Large intestine (tissue), 3 donors: Measurements from ENCODE around the gene NPTX1. TPM values are rescaled to one million over a fixed set of nuclear protein-coding genes. Genes with fewer than 3 reads are reported as not detected.

Experiments used
- DNase-seq, 2 donors: peaks; one replicate each; pipeline versions ENCODE4 v3.0.0 to v3.0.0-alpha.2; 2013
- H3K27ac ChIP-seq: one replicate; pipeline ENCODE4 v1.5.1; 2013; ENCODE audit warnings: low read length
- H3K27me3 ChIP-seq: 2 replicates; pipeline ENCODE4 v1.6.1; 2013; ENCODE audit warnings: low read length; ENCODE audit not compliant: control insufficient read depth, insufficient read depth
- H3K36me3 ChIP-seq: 2 replicates; pipeline ENCODE4 v1.6.1; 2013; ENCODE audit warnings: low read length; ENCODE audit not compliant: control insufficient read depth, insufficient read depth
- H3K4me1 ChIP-seq: one replicate; pipeline ENCODE4 v1.6.1; 2013; ENCODE audit warnings: low read length; ENCODE audit not compliant: control insufficient read depth, insufficient read depth
- H3K4me3 ChIP-seq: one replicate; pipeline ENCODE4 v1.5.1; 2013; ENCODE audit warnings: low read length
- H3K9me3 ChIP-seq: one replicate; pipeline ENCODE4 v1.6.1; 2013; ENCODE audit warnings: mild to moderate bottlenecking, low read depth, low read length, moderate library complexity; ENCODE audit not compliant: control insufficient read depth
- WGBS: methylation state at CpG from one replicate; pipeline ENCODE4 v1.1.5; 2013; ENCODE audit warnings: low lambda C conversion rate; ENCODE audit not compliant: insufficient coverage; 5-methylcytosine and 5-hydroxymethylcytosine counted together
- polyA plus RNA-seq: library from polyadenylated mRNA; unstranded; fragments of 120-200 nt; gene quantifications from one replicate; pipeline ENCODE4 v1.2.1, GENCODE V29; 2013

Gene NPTX1
- polyA plus RNA-seq, 1 donor = 1.3 TPM

DNA sequence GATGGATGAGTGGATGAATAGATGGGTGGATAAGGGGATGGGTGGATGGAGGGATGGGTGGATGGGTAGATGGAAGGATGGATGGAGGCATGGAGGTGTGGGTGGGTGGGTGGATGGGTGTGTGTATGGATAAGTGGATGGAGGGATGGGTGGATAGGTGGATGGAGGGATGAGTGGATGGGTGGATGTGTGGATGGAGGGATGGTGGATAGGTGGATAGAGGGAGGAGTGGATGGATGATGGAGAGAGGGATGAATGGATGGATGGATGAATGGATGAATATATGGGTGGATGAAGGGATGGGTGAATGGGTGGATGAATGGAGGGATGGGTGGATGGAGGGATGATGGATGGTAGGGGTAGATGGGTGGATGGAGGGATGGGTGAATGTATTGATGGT is 27.5 kb upstream of the NPTX1 start:
- Histone ChIP-seq H3K4me3 (no peak overlapping the region), H3K9me3 (no peaks in the 10 kb centered on the region), H3K4me1 (no peaks in the 10 kb centered on the region), H3K36me3 (no peaks in the 10 kb centered on the region), H3K27me3 (peaks cover 37% of the 10 kb centered on the region), H3K27ac (no peak overlapping the region)
- no peak for DNase-seq

DNA sequence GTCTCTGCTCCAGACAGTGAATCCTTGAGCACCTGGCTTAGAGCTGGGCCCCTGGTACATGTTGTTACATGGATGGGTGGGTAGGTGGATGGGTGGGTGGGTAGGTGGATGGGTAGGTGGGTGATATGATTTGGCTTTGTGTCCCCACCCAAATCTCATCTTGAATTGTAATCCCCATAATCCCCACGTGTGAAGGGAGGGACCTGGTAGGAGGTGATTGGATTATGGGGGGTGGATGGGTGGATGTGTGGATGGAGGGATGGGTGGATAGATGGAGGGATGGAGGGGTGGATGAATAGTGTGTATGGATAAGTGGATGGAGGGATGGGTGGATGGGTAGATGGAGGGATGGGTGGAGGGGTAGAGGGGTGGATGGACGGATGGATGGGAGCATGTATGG is 26.6 kb upstream of the NPTX1 start:
- DNase-seq = no peak
- no peaks in the 10 kb centered on the region for H3K36me3 ChIP-seq
- H3K4me1 ChIP-seq = no peaks in the 10 kb centered on the region
- no peak overlapping the region for H3K4me3 ChIP-seq
- H3K27me3 ChIP-seq = peaks cover 39% of the 10 kb centered on the region
- 74% methylated on average over 2 of the region's 2 CpGs for WGBS
- H3K9me3 ChIP-seq = no peaks in the 10 kb centered on the region
- H3K27ac ChIP-seq = no peak overlapping the region

DNA sequence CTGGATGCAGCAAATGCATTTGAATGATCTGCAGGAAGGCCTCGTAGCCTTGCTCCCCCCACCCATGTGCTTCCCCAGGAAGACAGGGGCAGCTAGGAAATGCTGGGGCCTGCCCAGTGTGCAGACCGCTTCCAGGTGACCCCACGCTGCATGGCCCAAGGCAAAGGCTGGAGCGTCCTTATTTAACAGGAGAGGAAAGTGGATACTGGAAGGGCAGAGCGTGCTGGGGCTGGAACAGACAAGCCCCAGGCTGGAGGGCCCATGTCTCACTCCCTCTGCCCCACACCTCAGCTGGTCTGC is 26.1 kb upstream of the NPTX1 start:
- Histone ChIP-seq H3K27me3 (peaks cover 39% of the 10 kb centered on the region), H3K4me1 (no peaks in the 10 kb centered on the region), H3K36me3 (no peaks in the 10 kb centered on the region), H3K27ac (no peak overlapping the region), H3K4me3 (no peak overlapping the region), H3K9me3 (no peaks in the 10 kb centered on the region)
- no CpG with 5 or more reads among the region's 5 CpGs for WGBS
- DNase-seq = no peak

DNA sequence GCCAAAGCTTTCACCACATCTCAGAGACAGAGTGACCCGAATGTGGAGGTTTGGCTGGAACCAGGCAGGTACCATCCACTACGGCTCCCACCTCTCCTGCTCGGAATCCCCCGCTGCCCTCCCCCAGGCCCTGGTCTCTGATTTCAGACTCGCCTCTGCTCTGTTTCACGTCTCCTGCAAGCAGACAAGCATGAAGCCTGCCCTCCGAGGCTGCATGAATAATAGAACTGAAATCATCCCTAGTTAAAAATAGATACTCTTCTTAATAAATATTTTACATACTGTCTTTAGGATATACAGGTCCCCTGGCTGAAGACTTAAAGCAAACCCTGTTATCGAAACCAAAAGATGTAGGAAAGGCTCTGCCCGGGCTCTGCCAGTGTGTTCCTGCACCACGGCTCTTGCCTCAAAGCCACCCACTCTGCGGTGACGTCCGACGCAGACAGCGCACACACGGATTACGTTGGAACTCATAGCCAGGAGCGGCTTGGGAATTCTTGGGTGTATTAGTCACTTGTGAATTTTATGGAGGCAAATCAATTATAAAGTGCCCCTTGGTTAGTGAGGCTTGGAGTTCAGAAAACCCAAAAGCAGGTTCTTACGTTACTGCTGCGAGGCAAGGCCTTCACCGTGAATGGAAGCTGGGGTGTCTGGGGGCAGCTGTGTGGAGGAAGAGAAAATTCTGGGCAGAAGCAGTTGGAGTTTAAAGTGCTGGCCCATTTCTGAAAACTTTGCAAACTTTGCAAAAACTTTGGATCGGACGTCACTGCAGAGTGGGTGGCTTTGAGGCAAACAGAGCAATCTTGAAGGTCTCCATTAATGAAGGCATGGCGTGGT is 25.6 kb upstream of the NPTX1 start:
- H3K4me3 ChIP-seq = no peak overlapping the region
- WGBS = no CpG with 5 or more reads among the region's 24 CpGs
- H3K36me3 ChIP-seq = no peaks in the 10 kb centered on the region
- DNase-seq = no peak
- H3K4me1 ChIP-seq = no peaks in the 10 kb centered on the region
- no peaks in the 10 kb centered on the region for H3K9me3 ChIP-seq
- peaks cover 36% of the 10 kb centered on the region for H3K27me3 ChIP-seq
- no peak overlapping the region for H3K27ac ChIP-seq

DNA sequence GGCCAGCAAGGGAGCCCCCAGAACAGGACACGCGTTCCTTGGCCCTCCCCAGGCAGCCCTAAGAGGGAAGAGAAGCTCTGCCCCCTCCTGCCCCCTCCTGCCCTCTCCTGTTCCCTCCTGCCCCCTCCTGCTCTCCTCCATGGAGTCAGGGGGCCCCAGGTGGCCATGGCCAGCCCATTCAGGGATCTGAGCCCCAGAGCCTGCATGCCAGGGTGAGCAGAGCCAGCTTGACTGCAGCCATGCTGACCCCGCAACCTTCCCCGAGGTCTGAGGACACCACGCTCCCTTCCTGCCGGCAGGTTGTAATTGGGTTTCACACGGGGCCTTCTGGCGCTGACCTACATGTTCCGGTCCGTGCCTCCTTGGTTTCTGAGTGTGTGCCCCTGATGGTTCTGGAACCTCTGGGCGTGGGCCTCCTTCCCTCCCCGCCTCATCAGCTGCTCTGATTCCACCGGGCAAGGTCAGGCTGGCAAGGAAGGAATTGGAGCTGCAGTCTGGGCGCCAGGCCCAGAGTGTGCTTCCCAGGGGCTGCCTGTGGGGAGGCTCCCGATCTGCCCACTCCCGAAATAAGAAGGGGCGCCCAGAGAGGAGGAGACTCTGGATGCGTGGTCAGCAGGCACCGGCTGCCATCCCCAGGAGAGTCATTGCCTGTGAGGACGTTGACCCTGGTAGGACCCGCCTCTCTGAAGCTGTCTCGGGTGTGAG is 23.7 kb upstream of the NPTX1 start:
- no peaks in the 10 kb centered on the region for H3K9me3 ChIP-seq
- WGBS = no CpG with 5 or more reads among the region's 22 CpGs
- H3K4me1 ChIP-seq = no peaks in the 10 kb centered on the region
- H3K36me3 ChIP-seq = no peaks in the 10 kb centered on the region
- DNase-seq = no peak
- H3K4me3 ChIP-seq = no peak overlapping the region
- H3K27me3 ChIP-seq = peaks cover 30% of the 10 kb centered on the region
- no peak overlapping the region for H3K27ac ChIP-seq

DNA sequence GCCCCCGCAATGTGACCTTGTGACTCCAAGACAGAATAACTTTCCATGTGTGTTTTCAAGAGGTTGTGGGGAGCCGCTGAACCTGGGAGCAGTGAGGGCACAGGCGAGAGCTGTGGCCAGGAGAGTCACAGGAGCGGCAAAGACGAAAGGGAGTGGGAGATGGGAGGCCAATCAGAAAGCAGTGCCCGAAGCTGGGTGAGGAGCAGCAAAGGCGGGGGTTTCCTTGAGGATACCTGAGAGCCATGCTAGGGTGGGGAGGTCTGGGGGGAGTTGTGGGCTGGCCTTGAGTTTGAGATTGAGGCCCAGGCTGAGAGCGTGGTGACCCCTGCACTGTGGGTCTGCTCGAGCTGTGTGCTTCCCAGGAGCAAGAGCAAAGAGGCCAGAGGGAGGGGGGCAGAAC is 23.2 kb upstream of the NPTX1 start:
- Histone ChIP-seq H3K27me3 (peaks cover 26% of the 10 kb centered on the region), H3K36me3 (no peaks in the 10 kb centered on the region), H3K9me3 (no peaks in the 10 kb centered on the region), H3K27ac (no peak overlapping the region), H3K4me3 (no peak overlapping the region), H3K4me1 (no peaks in the 10 kb centered on the region)
- no peak for DNase-seq
- WGBS = no CpG with 5 or more reads among the region's 9 CpGs

DNA sequence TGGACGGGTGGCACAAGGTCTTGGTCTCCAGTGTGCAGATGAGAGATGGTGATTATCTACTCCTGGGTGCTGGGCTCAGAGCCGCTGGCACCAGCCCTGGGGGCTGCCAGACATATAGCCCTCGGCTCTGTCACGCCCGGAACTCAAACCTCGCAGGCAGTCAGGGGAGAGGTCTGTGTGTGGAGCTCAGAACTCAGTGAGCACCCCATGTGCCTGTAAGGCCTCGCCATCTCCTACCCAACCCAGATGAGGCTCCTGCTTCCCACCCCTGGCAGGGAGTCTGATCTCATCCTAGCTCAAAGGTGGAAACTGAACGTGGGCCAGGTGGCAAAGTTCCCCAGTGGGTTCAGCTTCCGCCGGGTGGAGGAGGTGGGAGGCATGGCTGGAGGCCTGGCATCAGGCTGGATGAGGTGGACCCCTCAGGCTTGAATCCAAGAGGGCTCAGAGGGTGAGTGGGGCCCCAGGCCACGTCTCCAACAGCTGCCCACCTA is 22.6 kb upstream of the NPTX1 start:
- DNase-seq = no peak
- WGBS = 45% methylated on average over 1 of the region's 11 CpGs
- no peaks in the 10 kb centered on the region for H3K36me3 ChIP-seq
- peaks cover 28% of the 10 kb centered on the region for H3K27me3 ChIP-seq
- no peaks in the 10 kb centered on the region for H3K9me3 ChIP-seq
- no peaks in the 10 kb centered on the region for H3K4me1 ChIP-seq
- H3K27ac ChIP-seq = no peak overlapping the region
- no peak overlapping the region for H3K4me3 ChIP-seq

DNA sequence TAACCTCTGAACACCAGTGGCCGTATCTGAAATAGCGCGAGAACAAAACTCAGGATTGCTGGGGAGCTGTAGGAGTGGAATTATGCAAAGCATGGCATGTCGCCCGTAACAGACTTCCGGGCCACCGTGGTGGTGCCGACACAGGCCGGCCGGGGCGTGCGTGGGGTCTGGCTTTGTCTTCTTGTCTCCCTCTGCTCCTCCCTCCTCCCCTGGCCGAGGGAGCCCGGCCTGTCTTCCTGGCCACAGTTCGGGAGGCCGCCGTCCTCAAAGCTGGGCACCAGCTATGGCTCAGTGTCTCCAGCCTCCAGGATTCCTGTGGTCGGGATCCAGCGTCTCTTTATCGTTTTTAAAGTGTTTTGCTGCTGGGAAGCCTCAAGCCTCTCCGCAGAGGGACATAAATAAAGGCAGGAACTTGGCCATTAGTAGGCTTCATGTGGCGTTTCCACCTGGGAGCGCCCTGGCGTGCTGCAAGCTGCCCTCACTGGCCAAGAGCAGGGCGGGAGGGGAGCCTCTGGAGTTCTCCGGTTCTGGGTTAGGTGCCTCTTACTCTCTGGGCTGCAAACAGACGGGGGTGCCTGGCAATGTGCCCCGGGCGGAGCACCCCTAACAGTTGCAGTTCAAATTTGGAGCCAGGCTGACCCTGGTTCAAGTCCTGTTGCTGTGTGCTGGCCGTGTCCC is 22.0 kb upstream of the NPTX1 start:
- H3K36me3 ChIP-seq = no peaks in the 10 kb centered on the region
- H3K27me3 ChIP-seq = peaks cover 31% of the 10 kb centered on the region
- H3K4me1 ChIP-seq = no peaks in the 10 kb centered on the region
- H3K9me3 ChIP-seq = no peaks in the 10 kb centered on the region
- DNase-seq = peak; percentile 14 to 35
- H3K27ac ChIP-seq = no peak overlapping the region
- no peak overlapping the region for H3K4me3 ChIP-seq
- WGBS = no CpG with 5 or more reads among the region's 30 CpGs

DNA sequence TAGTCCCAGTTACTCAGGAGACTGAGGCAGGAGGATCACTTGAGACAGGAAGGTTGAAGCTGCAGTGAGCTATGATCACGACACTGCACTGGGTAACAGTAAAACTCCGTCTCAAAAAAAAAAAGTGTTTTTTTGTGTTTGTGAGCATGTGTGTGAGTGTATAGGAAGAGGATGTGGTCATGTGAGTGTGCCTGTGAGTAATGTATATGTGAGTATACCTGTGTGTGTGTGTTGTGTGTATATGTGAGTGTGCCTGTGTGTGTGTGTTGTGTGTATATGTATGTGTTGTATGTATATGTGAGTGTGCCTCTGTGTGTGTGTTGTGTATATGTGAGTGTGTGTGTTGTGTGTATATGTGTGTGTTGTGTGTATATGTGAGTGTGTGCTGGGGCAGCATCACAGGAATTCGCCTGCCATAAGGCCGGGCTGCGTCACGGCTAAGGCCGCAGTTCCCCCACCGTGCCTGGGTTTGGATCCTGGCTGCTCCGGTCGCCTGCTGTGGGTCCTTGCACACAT is 21.4 kb upstream of the NPTX1 start:
- Histone ChIP-seq H3K27me3 (peaks cover 36% of the 10 kb centered on the region), H3K4me3 (no peak overlapping the region), H3K36me3 (no peaks in the 10 kb centered on the region), H3K27ac (no peak overlapping the region), H3K9me3 (no peaks in the 10 kb centered on the region), H3K4me1 (no peaks in the 10 kb centered on the region)
- WGBS = no CpG with 5 or more reads among the region's 10 CpGs
- no peak for DNase-seq

DNA sequence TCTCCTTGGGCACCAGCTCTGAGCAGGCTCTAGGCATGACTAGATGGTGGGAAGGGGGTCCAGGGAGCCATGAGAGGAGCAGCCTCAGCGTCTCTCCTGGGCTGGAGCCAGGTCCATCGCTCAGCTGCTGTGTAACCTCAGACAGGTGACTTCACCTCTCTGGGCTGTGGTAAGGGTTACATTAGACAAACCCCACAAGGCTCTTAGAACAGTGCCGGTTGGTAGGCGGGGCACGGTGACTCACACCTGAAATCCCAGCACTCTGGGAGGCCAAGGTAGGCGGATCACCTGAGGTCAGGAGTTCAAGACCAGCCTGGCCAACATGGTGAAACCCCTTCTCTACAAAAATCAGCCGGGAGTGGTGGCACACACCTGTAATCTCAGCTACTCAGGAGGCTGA is 18.1 kb upstream of the NPTX1 start:
- no peaks in the 10 kb centered on the region for H3K36me3 ChIP-seq
- H3K27me3 ChIP-seq = peaks cover 36% of the 10 kb centered on the region
- no peaks in the 10 kb centered on the region for H3K4me1 ChIP-seq
- no peaks in the 10 kb centered on the region for H3K9me3 ChIP-seq
- DNase-seq = no peak
- no peak overlapping the region for H3K27ac ChIP-seq
- H3K4me3 ChIP-seq = no peak overlapping the region
- WGBS = no CpG with 5 or more reads among the region's 7 CpGs
